H1 (cell line): ENCODE data around the gene SKP1. TPM values are rescaled to one million over a fixed set of nuclear protein-coding genes. Genes with fewer than 3 reads are reported as not detected.
A peak's percentile ranks its signal among the peaks of the same experiment; 100 is the strongest.

Source experiments
- CTCF ChIA-PET: fragments of 300-600 bp; sonication (Branson Sonifier 250); formaldehyde crosslinking; loops from one replicate; lab custom pipeline; 2021; ENCODE audit not compliant: partially characterized antibody; lab: Charles Lee
- POLR2A ChIA-PET: fragments of 300-600 bp; sonication (Branson Sonifier 250); formaldehyde crosslinking; loops from one replicate; lab custom pipeline; 2021; ENCODE audit warnings: inconsistent platforms; ENCODE audit not compliant: partially characterized antibody; lab: Charles Lee
- DNase-seq, 2 experiments: peaks; one replicate each; pipeline versions ENCODE4 v3.0.0 to v3.0.0-alpha.2; 2010 to 2022; ENCODE audit warnings: low spot score in 2 of 2, low read depth in 1 of 2, mixed read lengths in 1 of 2
- FAIRE-seq: peaks from 2 replicates; lab custom pipeline; 2011; peaks lifted over from hg19 to GRCh38; lab: Jason Lieb, UNC
- H2AFZ ChIP-seq: 2 replicates; pipeline ENCODE4 v1.8.1; 2012; ENCODE audit warnings: low read length, inconsistent platforms
- H2AK5ac ChIP-seq: 2 replicates; pipeline ENCODE4 v1.6.1; 2013; ENCODE audit warnings: low read depth, low read length
- H2BK120ac ChIP-seq: replicated peaks from 2 replicates; pipeline ENCODE3; 2013; ENCODE audit warnings: low read depth, low read length, inconsistent platforms
- H2BK12ac ChIP-seq: 2 replicates; pipeline ENCODE4 v1.6.1; 2013; ENCODE audit warnings: low read depth, low read length
- H2BK15ac ChIP-seq: 2 replicates; pipeline ENCODE4 v1.6.1; 2013; ENCODE audit warnings: low read length
- H2BK20ac ChIP-seq: 2 replicates; pipeline ENCODE4 v1.6.1; 2013; ENCODE audit warnings: low read length
- H2BK5ac ChIP-seq: 2 replicates; pipeline ENCODE4 v1.6.1; 2013; ENCODE audit warnings: low read depth, low read length
- H3K14ac ChIP-seq: 2 replicates; pipeline ENCODE4 v1.6.1; 2013; ENCODE audit warnings: inconsistent platforms; ENCODE audit not compliant: insufficient read length
- H3K18ac ChIP-seq: 2 replicates; pipeline ENCODE4 v1.6.1; 2013; ENCODE audit warnings: low read length; ENCODE audit errors: extremely low read depth
- H3K23ac ChIP-seq: 2 replicates; pipeline ENCODE4 v1.6.1; 2013; ENCODE audit warnings: inconsistent platforms; ENCODE audit not compliant: insufficient read length
- H3K23me2 ChIP-seq: 2 replicates; pipeline ENCODE4 v1.6.1; 2013; ENCODE audit warnings: low read depth, low read length
- H3K27ac ChIP-seq: 2 replicates; pipeline ENCODE4 v1.6.1; 2011; ENCODE audit warnings: low read depth, low read length, inconsistent platforms
- H3K27me3 ChIP-seq, 4 experiments: replicated peaks in 1 of 4; 1 replicate in 1 of 4; 2 replicates in 3 of 4; pipeline versions ENCODE4 v1.6.1 to v1.8.1; 2011 to 2013; ENCODE audit warnings: low read length in 3 of 4, mild to moderate bottlenecking in 3 of 4, inconsistent platforms in 2 of 4, mixed read lengths in 2 of 4, moderate library complexity in 1 of 4; ENCODE audit not compliant: control insufficient read depth in 3 of 4, insufficient read depth in 3 of 4; ENCODE audit errors: extremely low read depth in 1 of 4
- H3K36me3 ChIP-seq, 4 experiments: 2 replicates each; pipeline versions ENCODE4 v1.6.1 to v1.8.1; 2011 to 2013; ENCODE audit warnings: mild to moderate bottlenecking in 4 of 4, low read length in 3 of 4, moderate library complexity in 2 of 4, control low read depth in 1 of 4, inconsistent platforms in 1 of 4; ENCODE audit not compliant: insufficient read depth in 4 of 4, control insufficient read depth in 2 of 4
- H3K4ac ChIP-seq: replicated peaks from 2 replicates; pipeline ENCODE3; 2013; ENCODE audit warnings: low read length, low read depth, mixed read lengths, inconsistent platforms; ENCODE audit not compliant: insufficient read length
- H3K4me1 ChIP-seq, 4 experiments: replicated peaks in 1 of 4; 1 replicate in 1 of 4; 2 replicates in 3 of 4; pipeline versions ENCODE4 v1.6.1 to v1.8.1; 2011 to 2013; ENCODE audit warnings: low read length in 3 of 4, inconsistent platforms in 2 of 4, mixed read lengths in 1 of 4; ENCODE audit not compliant: insufficient read depth in 4 of 4, control insufficient read depth in 3 of 4
- H3K4me2 ChIP-seq, 2 experiments: 2 replicates each; pipeline versions ENCODE4 v1.6.1 to v1.8.1; 2011 to 2013; ENCODE audit warnings: low read depth in 2 of 2, low read length in 2 of 2, control low read depth in 1 of 2, inconsistent platforms in 1 of 2, mild to moderate bottlenecking in 1 of 2; ENCODE audit not compliant: insufficient read depth in 1 of 2
- H3K4me3 ChIP-seq, 4 experiments: fragments of 200-600, 300-600 bp in 1 of 4; sonication (generic), shearing (Covaris generic), sonication (Bioruptor Twin) in 1 of 4; 2 replicates each; pipeline versions ENCODE4 v1.5.1 to v1.8.1; 2011 to 2016; ENCODE audit warnings: low read length in 4 of 4, low read depth in 3 of 4, control low read depth in 2 of 4, inconsistent platforms in 2 of 4, mild to moderate bottlenecking in 2 of 4, mixed read lengths in 1 of 4, moderate library complexity in 1 of 4; ENCODE audit not compliant: insufficient read depth in 2 of 4; ENCODE audit errors: extremely low read depth in 1 of 4
- H3K56ac ChIP-seq: replicated peaks from 2 replicates; pipeline ENCODE3; 2013; ENCODE audit warnings: low read depth, mild to moderate bottlenecking, mixed read lengths, low read length, inconsistent platforms; ENCODE audit not compliant: insufficient read length
- H3K79me1 ChIP-seq: 2 replicates; pipeline ENCODE4 v1.6.1; 2013; ENCODE audit warnings: low read depth, low read length, control low read depth
- H3K79me2 ChIP-seq, 2 experiments: 2 replicates each; pipeline versions ENCODE4 v1.6.1 to v1.8.1; 2012 to 2013; ENCODE audit warnings: low read length in 2 of 2, mild to moderate bottlenecking in 2 of 2, inconsistent platforms in 1 of 2; ENCODE audit not compliant: insufficient read depth in 2 of 2, control insufficient read depth in 1 of 2
- H3K9ac ChIP-seq, 4 experiments: replicated peaks in 1 of 4; 1 replicate in 1 of 4; 2 replicates in 3 of 4; pipeline versions ENCODE4 v1.6.1 to v1.8.1; 2011 to 2013; ENCODE audit warnings: low read depth in 3 of 4, low read length in 3 of 4, control low read depth in 2 of 4, mild to moderate bottlenecking in 2 of 4, moderate library complexity in 2 of 4, inconsistent platforms in 1 of 4; ENCODE audit errors: extremely low read depth in 1 of 4
- H3K9me3 ChIP-seq, 2 experiments: 2 replicates each; pipeline versions ENCODE4 v1.6.1 to v1.8.1; 2012 to 2013; ENCODE audit warnings: mild to moderate bottlenecking in 2 of 2, moderate library complexity in 2 of 2, control low read depth in 1 of 2, inconsistent platforms in 1 of 2, low read depth in 1 of 2, low read length in 1 of 2, mixed read lengths in 1 of 2; ENCODE audit not compliant: insufficient read depth in 2 of 2
- H4K20me1 ChIP-seq, 2 experiments: replicated peaks in 1 of 2; 2 replicates each; pipeline versions ENCODE3 to v1.8.1; 2011 to 2013; ENCODE audit warnings: inconsistent platforms in 2 of 2, low read length in 2 of 2, mild to moderate bottlenecking in 1 of 2; ENCODE audit not compliant: insufficient read depth in 2 of 2, control insufficient read depth in 1 of 2
- H4K5ac ChIP-seq: 2 replicates; pipeline ENCODE4 v1.6.1; 2013; ENCODE audit warnings: low read length, low read depth, mixed read lengths, inconsistent platforms; ENCODE audit not compliant: insufficient read length
- H4K8ac ChIP-seq: 2 replicates; pipeline ENCODE4 v1.8.0; 2013; ENCODE audit warnings: mild to moderate bottlenecking, moderate library complexity, low read length, inconsistent platforms; ENCODE audit not compliant: insufficient read depth; ENCODE audit errors: extremely low read depth
- H4K91ac ChIP-seq: replicated peaks from 2 replicates; pipeline ENCODE3; 2013; ENCODE audit warnings: low read length, mixed read lengths, inconsistent platforms; ENCODE audit not compliant: insufficient read length
- BACH1 ChIP-seq: IDR thresholded peaks from 2 replicates; pipeline ENCODE4 v1.6.1; 2012; ENCODE audit warnings: low read length, improper control_type of control experiment
- CEBPB ChIP-seq: IDR thresholded peaks from 2 replicates; pipeline ENCODE4 v1.6.1; 2012; ENCODE audit warnings: low read depth, low read length
- KDM4A ChIP-seq: IDR thresholded peaks from one replicate; pipeline ENCODE4 v1.7.1; 2012; ENCODE audit warnings: low read depth, mild to moderate bottlenecking, moderate library complexity, low read length, inconsistent platforms; ENCODE audit not compliant: severe bottlenecking
- POLR2A ChIP-seq, 2 experiments: IDR thresholded peaks; 1 replicate in 1 of 2; 2 replicates in 1 of 2; pipeline ENCODE4 v1.6.1; 2011; ENCODE audit warnings: low read depth in 2 of 2, low read length in 2 of 2, mild to moderate bottlenecking in 2 of 2; ENCODE audit errors: control extremely low read depth in 1 of 2
- POLR2AphosphoS5 ChIP-seq: IDR thresholded peaks from 2 replicates; pipeline ENCODE4 v1.6.1; 2011; ENCODE audit warnings: low read depth, low read length
- TAF1 ChIP-seq: IDR thresholded peaks from 2 replicates; pipeline ENCODE4 v1.6.1; 2011; ENCODE audit warnings: mild to moderate bottlenecking, low read depth, low read length
- TAF7 ChIP-seq: optimal IDR thresholded peaks from 2 replicates; pipeline ENCODE3; 2011; ENCODE audit warnings: low read depth, mild to moderate bottlenecking, inconsistent platforms, low read length, moderate library complexity, borderline replicate concordance
- TCF12 ChIP-seq: IDR thresholded peaks from 2 replicates; pipeline ENCODE4 v1.6.1; 2011; ENCODE audit warnings: low read depth, mild to moderate bottlenecking, low read length
- WGBS, 2 experiments: shearing (Covaris generic) in 1 of 2; methylation state at CpG; one replicate each; pipeline versions ENCODE4 v1.1.6 to v1.1.7; 2013 to 2015; ENCODE audit warnings: low lambda C conversion rate in 2 of 2, mixed read lengths in 2 of 2, inconsistent platforms in 1 of 2, low coverage in 1 of 2, missing lambda C conversion rate in 1 of 2; ENCODE audit not compliant: insufficient replicate concordance in 2 of 2, insufficient coverage in 1 of 2, insufficient read length in 1 of 2; ENCODE audit errors: extremely low coverage in 1 of 2, missing lambda C conversion rate in 1 of 2; 5-methylcytosine and 5-hydroxymethylcytosine counted together
- polyA plus RNA-seq, 7 experiments: library from polyadenylated mRNA; depleted of rRNA in 3 of 7; stranded (reverse) in 5 of 7; unstranded in 2 of 7; fragments of >200 nt in 5 of 7; fragments of 200-250 nt in 2 of 7; gene quantifications; 1 replicate in 5 of 7; 2 replicates in 1 of 7; 4 replicates in 1 of 7; pipeline versions ENCODE4 v1.2.1 to v1.2.3, GENCODE V29; 2011 to 2013; ENCODE audit warnings: missing spikeins in 2 of 7, mixed read lengths in 2 of 7
- total RNA-seq: library from RNA; stranded (reverse); fragmentation: NEBNext Ultra II Directional; extraction: Animal tissue kit (Norgen Biotek cat#: 25700); gene quantifications from 2 replicates; pipeline ENCODE4 v1.2.1, GENCODE V29; 2021

SKP1 gene
- total and polyA plus RNA-seq, 2 of the 8 experiments (the other 6 are each of a cell fraction or from before 2014, with no cell fraction given) = 163 to 332 TPM

DNA sequence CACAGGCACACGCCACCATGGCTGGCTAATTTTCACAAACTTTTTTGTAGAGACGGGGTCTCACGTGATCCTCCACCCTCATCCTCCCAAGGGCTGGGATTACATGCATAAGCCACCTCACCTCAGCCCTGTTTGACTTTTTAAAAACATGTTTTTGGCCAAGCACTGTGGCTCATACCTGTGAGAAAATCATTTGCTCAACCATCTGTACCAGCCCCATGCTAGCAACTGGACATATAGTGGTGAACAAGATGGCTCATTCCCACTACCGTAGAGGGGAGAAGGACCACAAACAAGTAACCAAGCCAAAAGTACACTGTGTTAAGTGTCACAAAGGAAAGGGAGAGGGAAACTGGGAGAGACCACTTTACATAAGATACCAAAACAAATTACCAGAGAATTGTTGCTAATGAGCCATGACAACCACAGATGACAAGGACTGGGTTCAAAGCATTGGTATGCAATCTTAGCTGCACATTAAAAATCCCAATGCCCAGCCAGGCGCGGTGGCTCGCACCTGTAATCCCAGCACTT is 29.9 kb upstream of the SKP1 start:
- Histone ChIP-seq H4K20me1 (peaks cover 19 to 27% of the 10 kb centered on the region in 2 experiments), H2BK20ac (no peak overlapping the region), H2AFZ (no peak overlapping the region), H3K4me1 (no peaks in the 10 kb centered on the region), H3K14ac (no peak overlapping the region), H3K9me3 (no peaks in the 10 kb centered on the region), H3K79me2 (peaks cover 38 to 95% of the 10 kb centered on the region in 2 experiments), H3K4me3 (no peak overlapping the region), H2AK5ac (no peak overlapping the region), H3K9ac (no peak overlapping the region), H3K23me2 (no peaks in the 10 kb centered on the region), H2BK12ac (no peak overlapping the region), H3K18ac (no peak overlapping the region), H4K8ac (no peak overlapping the region), H3K36me3 (peaks cover 8 to 42% (median 23%) of the 10 kb centered on the region in 4 experiments), H3K27me3 (no peaks in the 10 kb centered on the region), H3K56ac (no peak overlapping the region), H4K5ac (no peak overlapping the region), H3K79me1 (peaks cover 3% of the 10 kb centered on the region; the same call in 1 of the 2 replicates), H2BK120ac (no peak overlapping the region), H4K91ac (no peak overlapping the region), H2BK5ac (0 out of 2 replicates have a peak overlapping the region, but pooled peaks have one; percentile 38), H3K4ac (no peak overlapping the region), H3K23ac (no peak overlapping the region), H2BK15ac (no peak overlapping the region), H3K27ac (no peak overlapping the region), H3K4me2 (no peak overlapping the region)
- WGBS, 2 experiments = 86% methylated on average over 7 of the region's 7 CpGs; no CpG with 5 or more reads in 1 of the 2 experiments
- ChIA-PET POLR2A (interaction anchor here (5.6 to 14.9 kb wide), 2 partner anchors 16 kb away, joined by 28 to 166 read pairs; partner anchors contain the start of gene PPP2CA), CTCF (interaction anchor here (1.0 to 1.8 kb wide), 3 partner anchors 11 to 61 kb away, joined by 3 to 5 read pairs (median 3); no protein-coding TSS in a partner anchor)
- TF ChIP-seq CEBPB = no peak
- TF ChIP-seq TCF12 = no peak
- no peak for TF ChIP-seq KDM4A
- no peak for TF ChIP-seq POLR2A (IDR thresholded peaks at IDR 0.05; ENCODE audit: control extremely low read depth in 1 of 2, low read depth in 2 of 2, low read length in 2 of 2)
- TF ChIP-seq BACH1 = no peak
- TF ChIP-seq TAF7 = no peak
- TF ChIP-seq TAF1 = no peak
- TF ChIP-seq POLR2AphosphoS5 = no peak
- DNase-seq = no peak
- FAIRE-seq = no peak
